Measurements from ENCODE around the gene MYO5A.

DNA sequence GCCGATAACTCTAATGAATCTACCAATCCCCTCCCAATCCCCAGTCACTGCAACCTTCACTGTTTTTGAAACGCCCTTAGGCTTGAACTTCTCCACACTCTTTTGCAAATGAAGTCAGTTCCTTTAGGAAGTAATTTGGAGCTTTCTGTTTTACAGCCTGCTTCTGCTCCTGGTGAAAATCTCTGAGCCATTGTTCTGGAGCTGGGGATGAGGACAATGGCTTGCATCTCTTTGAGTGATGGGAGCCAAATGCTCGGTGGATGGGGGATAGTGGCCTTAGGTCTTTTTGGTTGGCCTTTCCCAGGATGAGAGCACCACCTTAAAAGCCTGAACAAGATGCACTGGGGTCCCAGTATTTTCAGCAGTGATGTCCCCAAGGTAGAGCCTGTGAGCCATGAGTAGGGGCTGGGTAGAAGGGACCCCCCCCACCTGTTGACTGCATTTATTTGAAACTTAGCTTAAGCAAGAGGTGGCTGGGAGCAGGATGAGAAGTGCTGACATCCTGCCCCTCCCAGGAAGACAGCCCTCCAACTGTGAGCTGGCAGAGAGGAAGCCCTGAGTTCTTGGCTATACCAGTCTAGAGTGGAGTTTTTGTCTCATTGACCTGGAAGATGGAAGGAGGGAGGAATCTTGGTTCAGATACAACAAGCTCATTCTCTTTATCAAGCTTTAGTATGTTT is 225.4 kb downstream of the MYO5A start:
- TF ChIP-seq, protein P1, sequence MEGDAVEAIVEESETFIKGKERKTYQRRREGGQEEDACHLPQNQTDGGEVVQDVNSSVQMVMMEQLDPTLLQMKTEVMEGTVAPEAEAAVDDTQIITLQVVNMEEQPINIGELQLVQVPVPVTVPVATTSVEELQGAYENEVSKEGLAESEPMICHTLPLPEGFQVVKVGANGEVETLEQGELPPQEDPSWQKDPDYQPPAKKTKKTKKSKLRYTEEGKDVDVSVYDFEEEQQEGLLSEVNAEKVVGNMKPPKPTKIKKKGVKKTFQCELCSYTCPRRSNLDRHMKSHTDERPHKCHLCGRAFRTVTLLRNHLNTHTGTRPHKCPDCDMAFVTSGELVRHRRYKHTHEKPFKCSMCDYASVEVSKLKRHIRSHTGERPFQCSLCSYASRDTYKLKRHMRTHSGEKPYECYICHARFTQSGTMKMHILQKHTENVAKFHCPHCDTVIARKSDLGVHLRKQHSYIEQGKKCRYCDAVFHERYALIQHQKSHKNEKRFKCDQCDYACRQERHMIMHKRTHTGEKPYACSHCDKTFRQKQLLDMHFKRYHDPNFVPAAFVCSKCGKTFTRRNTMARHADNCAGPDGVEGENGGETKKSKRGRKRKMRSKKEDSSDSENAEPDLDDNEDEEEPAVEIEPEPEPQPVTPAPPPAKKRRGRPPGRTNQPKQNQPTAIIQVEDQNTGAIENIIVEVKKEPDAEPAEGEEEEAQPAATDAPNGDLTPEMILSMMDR (conservative IDR thresholded peaks at IDR 0.05; ENCODE audit: low read length): no peak
- no peak for TF ChIP-seq EZH2phosphoT487 (IDR thresholded peaks at IDR 0.05; ENCODE audit: borderline replicate concordance)

Measured in Loucy (cell line).